GDM1 (cell line): ENCODE results near the gene PTPRM.
"Not testable (repeated sequence)": the region's sequence is repeated elsewhere in the genome, so short reads cannot be mapped to it uniquely, and the experiment has no call there.

ENCODE experiments used
- DNase-seq: peaks from one replicate; lab custom pipeline; 2025; lab: John Stamatoyannopoulos, UW

Gene PTPRM

GRCh38 chr18:8433323-8433722 lies 866.2 kb downstream of the PTPRM start:
- DNase-seq: no peak

GRCh38 chr18:8433771-8434170 lies 866.7 kb downstream of the PTPRM start:
- no peak for DNase-seq

GRCh38 chr18:8435376-8435775 lies 868.3 kb downstream of the PTPRM start:
- DNase-seq: no peak

- no peak for DNase-seq
Measured at GRCh38 chr18:8439055-8439454, 871.9 kb downstream of the PTPRM start.

GRCh38 chr18:8443505-8443904 lies 876.4 kb downstream of the PTPRM start:
- no peak for DNase-seq

GRCh38 chr18:8446936-8447335 lies 879.8 kb downstream of the PTPRM start:
- DNase-seq: not testable (repeated sequence)

GRCh38 chr18:8448130-8448529 lies 881.0 kb downstream of the PTPRM start:
- DNase-seq: no peak

GRCh38 chr18:8450013-8450412 lies 882.9 kb downstream of the PTPRM start:
- no peak for DNase-seq

- DNase-seq: no peak
Measured at GRCh38 chr18:8450898-8451665, 884.0 kb downstream of the PTPRM start.

- no peak for DNase-seq
Measured at GRCh38 chr18:8453528-8453927, 886.4 kb downstream of the PTPRM start.

- no peak for DNase-seq
Measured at GRCh38 chr18:8454136-8454535, 887.0 kb downstream of the PTPRM start.

- no peak for DNase-seq
Measured at GRCh38 chr18:8455661-8456614, 888.8 kb downstream of the PTPRM start.
